GM21367 (cell line): ENCODE results near the gene DHX58.
"Not testable (repeated sequence)": the region's sequence is repeated elsewhere in the genome, so short reads cannot be mapped to it uniquely, and the experiment has no call there.

Experiments
- ATAC-seq: cut with Tn5 transposase; IDR thresholded peaks from one replicate; pipeline ENCODE4 v1.9.1; 2021; ENCODE audit not compliant: unreplicated experiment

Gene DHX58

GRCh38 chr17:42112552-42113176, at the start of gene DHX58:
Gene DHX58, minus strand, starts transcription at chr17:42112714. Its CDS starts 822 bp downstream, at chr17:42111892.
- ATAC-seq = peak; percentile 39

GRCh38 chr17:42160531-42160910, 48.0 kb upstream of the DHX58 start:
- no peak for ATAC-seq

GRCh38 chr17:42159796-42160530, 47.4 kb upstream of the DHX58 start:
- ATAC-seq = no peak

- ATAC-seq = no peak
These were observed 43.1 kb upstream of the DHX58 start for GRCh38 chr17:42155614-42156045.

GRCh38 chr17:42153919-42154742, 41.6 kb upstream of the DHX58 start:
- no peak for ATAC-seq

DNA sequence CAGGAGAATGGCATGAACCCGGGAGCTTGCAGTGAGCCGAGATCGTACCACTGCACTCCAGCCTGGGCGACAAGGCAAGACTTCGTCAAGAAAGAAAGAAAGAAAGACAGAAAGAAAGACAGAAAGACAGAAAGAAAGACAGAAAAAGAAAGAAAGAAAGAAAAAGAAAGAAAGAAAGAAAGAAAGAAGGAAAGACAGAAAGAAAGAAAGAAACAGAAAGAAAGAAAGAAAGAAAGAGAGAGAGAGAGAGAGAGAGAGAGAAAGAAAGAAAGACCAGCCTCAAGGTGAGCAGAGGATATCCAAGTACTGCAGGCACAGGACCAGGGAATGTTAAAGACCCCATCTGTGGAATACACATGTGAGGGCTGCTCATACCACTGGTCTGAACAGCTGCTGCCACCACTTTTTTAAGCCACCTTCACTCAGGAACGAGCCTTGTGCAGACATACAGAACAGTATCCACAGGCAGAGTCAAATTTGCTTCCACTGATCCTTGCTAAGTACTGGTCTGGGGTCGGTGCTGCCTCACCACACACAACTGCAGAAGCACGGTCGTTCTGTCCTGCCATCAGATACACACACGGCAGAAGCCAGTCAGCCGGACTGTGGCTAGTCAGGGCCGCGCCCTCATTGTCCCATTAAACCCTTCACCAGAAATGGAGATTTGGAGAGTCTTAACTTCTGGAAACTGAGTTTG, 34.5 kb upstream of the DHX58 start:
- no peak for ATAC-seq

GRCh38 chr17:42143138-42143537, 30.6 kb upstream of the DHX58 start:
- not testable (repeated sequence) for ATAC-seq

GRCh38 chr17:42142371-42142896, 29.9 kb upstream of the DHX58 start:
- ATAC-seq = no peak

DNA sequence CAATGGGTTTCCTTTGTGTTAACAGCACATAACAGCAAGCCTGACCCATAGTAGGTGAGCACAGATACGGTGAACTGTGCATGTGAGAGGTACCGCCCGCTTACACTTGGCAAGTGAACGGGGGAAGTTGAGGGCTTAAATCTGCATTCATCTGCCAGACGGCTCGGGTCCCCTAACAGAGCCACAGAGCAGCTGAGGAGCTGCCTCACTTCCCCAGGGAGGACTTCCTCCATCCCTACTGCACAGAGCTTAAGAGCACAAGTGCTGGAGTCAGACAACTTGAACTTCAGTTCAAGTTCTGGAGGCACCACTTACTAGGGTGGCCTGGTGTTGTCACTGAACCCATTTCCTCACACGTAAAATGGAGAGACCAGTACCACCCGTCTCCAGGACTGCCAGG, 28.9 kb upstream of the DHX58 start:
- no peak for ATAC-seq

GRCh38 chr17:42140690-42141089, 28.2 kb upstream of the DHX58 start:
- ATAC-seq = not testable (repeated sequence)

- ATAC-seq = no peak
These were observed 26.4 kb upstream of the DHX58 start for GRCh38 chr17:42138749-42139492.

GRCh38 chr17:42136654-42137051, 24.1 kb upstream of the DHX58 start:
- ATAC-seq = no peak

DNA sequence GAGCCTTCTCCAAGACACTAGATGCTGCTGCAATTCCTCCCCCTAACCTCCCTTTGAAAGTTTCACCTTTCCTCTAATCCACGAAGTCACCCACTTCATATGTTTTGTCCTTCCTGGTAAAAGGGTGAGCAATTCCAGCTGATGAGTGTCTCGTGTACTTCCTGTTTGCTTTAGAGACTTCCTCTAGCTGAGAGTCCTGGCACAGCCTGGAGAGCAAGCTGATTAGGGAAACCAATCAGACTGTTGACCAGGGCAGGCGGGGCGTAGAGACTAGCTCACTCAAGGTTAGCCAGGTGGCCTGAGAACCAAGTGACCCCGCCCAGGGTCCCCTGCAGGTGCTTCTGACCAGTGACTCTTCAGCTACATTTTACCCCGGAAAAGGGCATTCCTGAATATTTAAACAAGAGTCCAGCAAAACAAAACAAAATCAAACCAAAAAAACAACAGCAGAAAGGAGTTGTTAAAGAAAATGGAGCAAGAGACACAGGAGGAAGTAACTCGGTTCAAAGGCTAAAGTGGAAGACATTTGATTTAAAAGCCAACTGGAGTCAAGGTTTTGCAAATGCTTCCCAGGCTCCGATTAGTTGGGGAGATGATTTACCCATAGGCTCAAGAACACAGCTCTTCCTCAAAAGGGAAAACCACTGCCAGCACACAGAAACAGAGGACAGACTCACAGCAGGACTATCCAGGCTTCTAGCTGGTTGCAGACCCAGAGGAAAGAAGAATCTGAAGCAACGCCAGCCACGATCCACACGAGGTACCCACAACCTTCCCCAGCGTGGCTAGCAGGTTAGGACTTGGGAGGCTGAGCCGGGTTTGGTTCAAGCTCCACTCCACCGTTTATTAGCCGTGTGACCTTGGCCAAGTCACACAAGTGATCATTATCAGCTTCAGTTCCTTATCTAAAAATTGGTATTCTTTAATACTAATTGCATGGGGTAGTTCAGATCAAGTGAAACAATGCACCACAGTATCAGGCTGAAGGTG, 23.4 kb upstream of the DHX58 start:
- no peak for ATAC-seq

DNA sequence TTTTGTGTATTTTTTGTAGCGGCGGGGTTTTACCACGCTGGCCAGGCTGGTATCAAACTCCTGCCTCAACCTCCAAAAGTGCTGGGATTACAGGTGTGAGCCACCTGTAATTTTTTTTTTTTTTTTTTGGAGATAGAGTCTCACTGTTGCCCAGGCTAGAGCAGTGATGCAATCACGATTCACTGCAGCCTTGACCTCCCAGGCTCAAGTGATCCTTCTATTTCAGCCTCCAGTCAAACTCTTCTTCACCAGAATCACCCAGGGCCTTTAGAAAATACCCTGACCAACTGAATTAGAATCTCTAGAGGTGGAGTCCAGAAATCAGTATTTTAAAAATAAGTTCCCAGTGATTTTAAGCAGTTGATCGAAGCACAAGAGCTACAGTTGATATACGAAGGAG, 22.6 kb upstream of the DHX58 start:
- ATAC-seq = no peak

DNA sequence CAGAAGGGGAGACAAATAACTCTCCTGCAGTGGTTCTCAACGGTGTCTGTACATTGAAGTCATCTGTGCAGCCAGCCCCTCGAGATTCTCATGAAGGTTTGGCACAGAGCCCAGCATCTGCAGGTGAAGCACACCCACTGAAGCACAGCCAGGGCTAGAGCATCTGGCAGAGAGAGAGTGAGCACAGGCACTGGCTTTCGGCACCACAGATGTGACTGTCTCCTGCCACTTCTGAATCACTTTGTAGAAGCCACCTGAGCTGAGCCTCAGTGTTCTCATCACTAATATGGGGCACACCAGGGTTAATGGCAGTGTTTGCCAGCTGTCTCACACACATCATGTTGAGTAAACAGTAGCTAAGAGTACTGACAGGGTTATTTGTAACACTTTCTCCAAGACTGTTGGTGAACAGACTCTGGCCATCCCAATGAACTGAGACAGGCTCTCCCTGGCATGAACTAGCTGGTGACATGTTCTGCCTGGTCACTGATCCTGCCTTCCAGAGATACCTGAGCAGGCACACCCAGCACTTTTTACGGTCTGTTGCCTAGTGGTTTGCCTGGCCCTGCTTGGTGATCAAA, 21.0 kb upstream of the DHX58 start:
- no peak for ATAC-seq

GRCh38 chr17:42132941-42133340, 20.4 kb upstream of the DHX58 start:
- no peak for ATAC-seq

DNA sequence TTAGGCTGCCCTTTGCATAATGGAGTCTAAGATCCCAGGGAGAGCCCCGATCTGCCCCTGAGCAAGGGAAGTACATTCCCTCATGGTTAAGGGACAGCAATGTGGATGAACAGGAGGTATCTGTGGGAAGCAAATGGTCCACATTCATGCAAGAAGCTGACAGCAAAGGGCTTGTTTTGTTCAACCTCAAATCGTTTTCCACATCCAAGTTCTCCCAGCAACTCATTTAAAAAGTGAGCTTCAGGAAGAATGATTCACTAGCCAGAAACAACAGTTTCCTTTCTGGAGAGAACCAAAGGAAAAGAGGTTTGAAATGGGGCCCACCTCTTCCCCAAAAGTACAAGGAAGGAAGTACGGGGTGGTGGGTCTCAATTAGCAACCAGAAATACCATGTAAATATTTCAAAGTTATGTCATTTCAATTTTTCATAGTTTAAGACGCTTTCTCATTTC, 19.5 kb upstream of the DHX58 start:
- no peak for ATAC-seq

GRCh38 chr17:42131232-42131631, 18.7 kb upstream of the DHX58 start:
- ATAC-seq = no peak
